Suppressor macrophage (primary cell): ENCODE results near the gene RUVBL2.

Source experiments
- DNase-seq, 4 experiments: peaks; one replicate each; pipeline ENCODE4 v3.0.0-alpha.2; 2020 to 2022

The RUVBL2 gene

DNA sequence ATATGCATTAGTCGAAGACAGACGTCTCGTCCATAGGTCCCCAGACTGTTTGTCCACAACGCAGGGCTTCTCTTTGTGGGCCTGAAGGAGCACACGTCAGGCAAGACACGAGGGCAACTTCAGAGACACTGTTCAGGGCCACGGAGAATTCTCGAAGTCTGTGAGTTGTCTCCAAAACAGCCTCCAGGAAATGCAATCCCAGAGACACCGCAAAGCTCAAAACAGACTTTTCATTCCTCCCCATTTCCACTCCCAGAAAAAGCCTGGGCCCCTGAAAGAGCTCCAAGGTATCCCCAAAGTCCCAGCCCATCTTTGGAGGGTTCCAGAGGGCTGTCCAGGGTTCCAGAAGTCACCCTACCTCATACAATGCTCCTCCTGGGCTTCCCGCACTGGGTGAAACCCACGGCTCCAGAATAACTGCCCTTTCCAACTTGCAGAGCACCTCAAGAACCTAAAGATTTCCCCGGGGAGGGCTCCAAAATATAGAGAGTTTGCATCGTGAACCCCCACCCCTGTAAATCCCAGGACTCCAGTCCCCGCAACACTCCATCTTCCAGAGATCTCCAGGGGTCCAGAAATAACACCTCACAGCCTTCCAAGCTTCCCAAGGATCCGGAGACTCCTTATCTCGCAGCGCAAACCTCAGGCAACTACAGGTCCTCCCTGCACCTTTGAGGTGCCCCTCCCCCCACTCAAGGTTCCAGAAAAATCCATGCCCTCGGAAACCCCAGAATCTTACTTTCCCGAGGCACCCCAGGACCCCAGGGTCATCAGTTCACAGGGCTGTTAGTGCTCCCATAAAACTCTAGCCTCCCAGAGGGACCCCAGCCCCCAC, 29.3 kb upstream of the RUVBL2 start:
- DNase-seq = peak in 2 of 4 experiments; percentile 47 to 56

DNA sequence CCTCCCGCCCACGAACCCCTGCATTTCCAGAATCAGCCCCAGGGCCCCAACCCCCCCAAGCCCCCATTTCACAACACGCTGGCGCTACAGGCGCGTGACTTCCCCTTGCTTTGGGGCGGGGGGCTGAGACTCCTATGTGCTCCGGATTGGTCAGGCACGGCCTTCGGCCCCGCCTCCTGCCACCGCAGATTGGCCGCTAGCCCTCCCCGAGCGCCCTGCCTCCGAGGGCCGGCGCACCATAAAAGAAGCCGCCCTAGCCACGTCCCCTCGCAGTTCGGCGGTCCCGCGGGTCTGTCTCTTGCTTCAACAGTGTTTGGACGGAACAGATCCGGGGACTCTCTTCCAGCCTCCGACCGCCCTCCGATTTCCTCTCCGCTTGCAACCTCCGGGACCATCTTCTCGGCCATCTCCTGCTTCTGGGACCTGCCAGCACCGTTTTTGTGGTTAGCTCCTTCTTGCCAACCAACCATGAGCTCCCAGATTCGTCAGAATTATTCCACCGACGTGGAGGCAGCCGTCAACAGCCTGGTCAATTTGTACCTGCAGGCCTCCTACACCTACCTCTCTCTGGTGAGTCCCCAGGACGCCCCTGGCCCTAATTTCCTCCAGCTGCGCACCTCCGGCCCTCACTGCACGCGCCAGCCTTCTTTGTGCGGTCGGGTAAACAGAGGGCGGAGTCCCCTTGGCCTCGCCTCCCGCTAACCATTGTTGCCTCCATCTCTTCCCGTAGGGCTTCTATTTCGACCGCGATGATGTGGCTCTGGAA, 28.5 kb upstream of the RUVBL2 start, which contains the start of gene FTL:
FTL (plus strand) TSS at position 270 of the 766 bp plus-strand sequence; CDS start at position 469, 199 bp downstream.
- peak; percentile 99 for DNase-seq

- peak; percentile 75 to 86 (median 80) for DNase-seq
Measured at GRCh38 chr19:48965806-48966540, 27.7 kb upstream of the RUVBL2 start.

- peak; percentile 50 to 73 (median 65) for DNase-seq
Measured at GRCh38 chr19:48966541-48967345, 26.9 kb upstream of the RUVBL2 start.

- DNase-seq = peak; percentile 94 to 98 (median 98)
Measured at GRCh38 chr19:48967346-48968178, 26.1 kb upstream of the RUVBL2 start.

GRCh38 chr19:48968179-48968661, 25.5 kb upstream of the RUVBL2 start:
- DNase-seq = peak in 2 of 4 experiments; percentile 53 to 64

- DNase-seq = peak in 1 of 4 experiments; percentile 44
Measured at GRCh38 chr19:48968813-48969218, 24.9 kb upstream of the RUVBL2 start.

GRCh38 chr19:48969276-48970138, 24.2 kb upstream of the RUVBL2 start:
- DNase-seq = peak in 1 of 4 experiments; percentile 43

- DNase-seq = no peak
Measured at GRCh38 chr19:48970139-48970766, 23.4 kb upstream of the RUVBL2 start.

DNA sequence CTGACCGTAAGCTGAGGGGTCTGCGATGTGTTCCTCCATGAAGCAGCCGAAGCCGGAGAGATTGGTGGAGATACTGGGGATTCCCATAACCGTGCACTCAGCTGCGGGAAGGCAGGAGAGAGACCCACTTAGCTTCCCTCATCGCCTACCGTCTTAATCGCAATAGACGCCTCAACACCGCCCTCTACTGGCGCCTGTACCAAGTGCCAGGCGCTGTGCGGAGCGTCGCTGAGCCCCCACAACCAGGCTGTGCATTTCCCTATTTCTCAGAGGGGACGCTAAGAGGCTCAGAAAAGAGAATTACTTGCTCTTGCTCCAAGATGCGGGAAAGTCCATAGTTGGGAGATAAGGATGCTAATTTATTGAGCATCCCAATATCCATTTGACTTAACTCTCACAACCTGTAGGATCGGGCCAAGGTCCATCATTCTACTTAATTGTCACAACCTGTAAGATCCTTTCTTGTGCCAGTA, 22.7 kb upstream of the RUVBL2 start:
- DNase-seq = peak; percentile 93 to 96 (median 95)

DNA sequence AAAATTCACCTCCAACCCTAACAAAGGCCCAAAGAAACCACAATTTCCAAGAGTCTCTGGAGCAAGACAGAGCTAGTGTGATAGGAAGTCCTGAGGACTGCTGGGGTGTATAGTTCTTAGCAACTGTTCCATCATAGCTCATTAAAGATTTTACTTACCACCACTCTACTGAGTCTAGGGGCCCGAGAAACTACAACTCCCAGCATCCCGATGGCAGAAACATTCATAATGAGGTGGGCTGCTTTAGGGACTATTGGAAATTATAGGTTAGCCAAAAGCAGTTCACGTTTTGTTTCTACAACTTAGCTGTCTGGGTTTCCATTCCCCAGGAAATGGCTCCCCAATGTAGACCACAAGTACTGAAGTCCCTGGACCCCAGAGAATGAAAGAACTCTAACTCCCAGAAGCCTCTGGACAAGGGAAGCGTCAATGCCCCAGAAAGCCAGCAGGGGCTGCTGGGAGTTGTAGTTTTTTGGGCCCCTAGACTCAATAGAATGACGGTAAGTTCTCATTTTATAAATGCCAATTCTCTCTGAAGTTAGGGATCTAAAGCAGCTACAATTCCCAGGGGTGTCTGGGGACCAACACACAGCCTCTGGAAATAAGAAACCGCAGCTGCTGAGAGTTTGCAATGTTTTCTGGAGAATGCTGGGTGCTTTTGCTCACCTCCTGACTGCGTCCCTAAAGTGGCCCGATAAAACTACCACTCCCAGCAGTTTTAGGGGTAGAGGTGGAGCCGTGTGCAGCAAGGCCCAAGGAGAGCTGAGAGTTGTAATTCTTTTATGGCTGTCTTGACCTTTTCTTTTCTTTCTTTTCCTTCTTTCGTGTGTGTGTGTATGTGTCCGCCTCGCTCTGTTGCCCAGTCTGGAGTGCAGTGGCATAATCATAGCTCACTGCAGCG, 17.5 kb upstream of the RUVBL2 start:
- DNase-seq = peak in 1 of 4 experiments; percentile 30

DNA sequence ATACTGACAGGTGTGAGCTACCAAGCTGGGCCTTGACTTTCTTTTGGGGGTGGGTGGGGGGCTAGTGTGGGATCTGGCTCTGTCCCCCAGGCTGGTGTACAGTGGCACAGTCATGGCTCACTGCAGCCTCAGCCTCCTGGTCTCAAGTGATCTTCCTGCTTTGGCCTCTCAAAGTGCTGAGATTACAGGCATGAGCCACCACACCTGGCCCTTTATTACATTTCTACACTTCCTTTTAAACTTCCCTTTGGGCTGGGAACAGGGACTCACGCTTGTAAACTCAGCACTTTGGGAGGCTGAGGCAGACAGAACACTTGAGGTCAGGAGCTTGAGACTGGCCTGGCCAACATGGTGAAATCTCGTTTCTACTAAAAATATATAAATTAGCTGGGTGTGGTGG, 16.6 kb upstream of the RUVBL2 start:
- no peak for DNase-seq

GRCh38 chr19:48982280-48982679, 11.4 kb upstream of the RUVBL2 start:
- no peak for DNase-seq

DNA sequence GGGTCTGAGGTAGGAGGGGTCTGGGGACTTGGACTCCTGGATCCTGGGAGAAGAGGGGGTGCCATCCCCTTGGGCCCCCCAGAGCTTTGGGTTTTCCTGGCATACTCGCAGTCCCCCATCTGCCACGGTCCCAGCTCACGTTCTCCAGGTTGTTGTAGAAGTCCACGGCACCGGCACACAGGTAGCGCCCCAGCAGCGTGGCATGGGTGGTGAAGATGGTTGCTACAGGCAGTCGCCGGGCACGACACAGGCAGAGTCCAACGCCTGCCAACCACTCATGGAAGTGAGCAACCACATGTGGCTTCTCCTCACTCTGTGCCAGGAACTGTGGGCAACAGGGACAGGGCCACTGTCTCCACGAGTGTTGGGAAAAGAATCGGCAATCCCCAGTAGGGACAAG, 8.0 kb upstream of the RUVBL2 start:
- DNase-seq = no peak

DNA sequence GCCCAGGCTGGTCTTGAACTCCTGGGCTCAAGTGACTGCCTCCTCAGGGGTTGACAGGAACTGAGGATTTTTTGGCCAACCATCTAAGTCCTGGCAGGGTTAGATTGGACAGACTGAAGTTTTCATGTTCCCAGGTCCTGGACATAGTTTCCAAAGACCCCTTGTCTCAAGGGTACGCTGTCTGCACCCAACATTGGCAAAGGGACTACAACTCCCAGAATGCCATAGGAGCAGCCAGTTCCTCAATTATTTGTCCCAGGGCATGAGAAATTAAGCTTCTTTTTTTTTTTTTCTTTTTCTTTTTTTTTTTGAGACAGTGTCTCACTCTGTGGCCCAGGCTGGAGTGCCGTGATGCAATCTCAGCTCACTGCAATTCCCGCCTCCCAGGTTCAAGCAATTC, 7.5 kb upstream of the RUVBL2 start:
- peak in 1 of 4 experiments; percentile 14 for DNase-seq

GRCh38 chr19:48987323-48987722, 6.4 kb upstream of the RUVBL2 start:
- no peak for DNase-seq

DNA sequence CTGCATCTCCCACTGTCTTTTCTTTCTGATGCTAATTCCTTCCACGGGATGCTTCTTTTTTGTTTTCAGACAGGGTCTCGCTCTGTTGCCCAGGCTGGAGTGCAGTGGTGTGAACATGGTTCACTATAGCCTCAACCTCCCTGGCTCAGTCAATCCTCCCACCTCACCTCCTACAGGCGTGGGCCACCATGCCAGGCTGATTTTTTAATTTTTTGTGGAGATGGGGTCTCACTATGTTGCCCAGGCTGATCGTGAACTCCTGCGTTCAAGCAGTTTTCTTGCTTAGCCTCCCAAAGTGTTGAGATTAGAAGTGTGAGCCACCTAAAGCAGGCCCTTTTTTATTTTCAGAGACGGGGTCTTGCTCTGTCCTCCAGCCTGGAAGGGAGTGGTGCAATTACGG, 5.4 kb upstream of the RUVBL2 start:
- no peak for DNase-seq

- DNase-seq = no peak
Measured at GRCh38 chr19:48988860-48989259, 4.8 kb upstream of the RUVBL2 start.
